ENCODE measurements around the gene ADAM17. TPM values are rescaled to one million over a fixed set of nuclear protein-coding genes. Genes with fewer than 3 reads are reported as not detected.

ADAM17 gene
- total and polyA plus RNA-seq, 2 of the 13 experiments (the other 11 are each of a cell fraction or from before 2014, with no cell fraction given), result 6.5 to 33.4 TPM

DNA sequence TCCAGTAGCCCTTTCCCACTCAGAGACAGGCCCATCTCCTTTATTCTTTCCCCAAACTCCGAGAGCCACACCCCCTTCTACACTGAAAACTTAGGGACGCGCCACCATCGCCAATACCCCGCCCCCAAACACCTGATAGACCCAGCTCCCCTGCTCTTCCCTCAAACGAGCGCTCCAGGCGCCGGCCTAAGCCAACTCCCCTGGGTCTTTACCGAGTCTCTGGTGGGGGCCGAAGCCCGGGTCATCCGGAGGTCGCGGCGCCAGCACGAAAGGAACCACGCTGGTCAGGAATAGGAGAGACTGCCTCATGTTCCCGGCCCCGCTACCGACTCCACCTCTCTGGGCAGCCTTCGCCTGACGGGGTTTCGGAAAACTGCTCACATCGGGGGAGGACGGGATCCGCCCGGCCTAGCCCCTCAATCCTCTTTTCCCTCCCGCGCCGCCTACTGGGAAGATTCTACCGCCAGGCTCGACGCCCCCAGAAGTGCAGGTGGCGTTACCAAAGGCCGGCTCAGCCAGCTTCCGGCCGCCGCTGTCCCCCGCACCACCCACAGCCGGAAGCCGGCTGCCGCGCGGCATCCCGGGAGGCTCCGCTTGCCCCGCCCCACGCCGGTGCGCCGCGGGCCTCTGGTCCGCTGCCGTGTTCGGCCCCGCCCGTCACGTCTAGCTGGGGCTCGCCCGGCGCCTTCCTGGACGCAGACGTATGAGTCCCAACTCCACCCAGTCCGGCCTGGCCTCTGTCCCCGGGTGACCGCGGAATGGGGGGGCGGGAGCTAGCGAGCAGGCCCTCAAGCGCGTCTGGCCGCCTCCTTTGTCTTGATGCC lies at the start of gene ADAM17 (continued):
- TF ChIP-seq, protein P1, sequence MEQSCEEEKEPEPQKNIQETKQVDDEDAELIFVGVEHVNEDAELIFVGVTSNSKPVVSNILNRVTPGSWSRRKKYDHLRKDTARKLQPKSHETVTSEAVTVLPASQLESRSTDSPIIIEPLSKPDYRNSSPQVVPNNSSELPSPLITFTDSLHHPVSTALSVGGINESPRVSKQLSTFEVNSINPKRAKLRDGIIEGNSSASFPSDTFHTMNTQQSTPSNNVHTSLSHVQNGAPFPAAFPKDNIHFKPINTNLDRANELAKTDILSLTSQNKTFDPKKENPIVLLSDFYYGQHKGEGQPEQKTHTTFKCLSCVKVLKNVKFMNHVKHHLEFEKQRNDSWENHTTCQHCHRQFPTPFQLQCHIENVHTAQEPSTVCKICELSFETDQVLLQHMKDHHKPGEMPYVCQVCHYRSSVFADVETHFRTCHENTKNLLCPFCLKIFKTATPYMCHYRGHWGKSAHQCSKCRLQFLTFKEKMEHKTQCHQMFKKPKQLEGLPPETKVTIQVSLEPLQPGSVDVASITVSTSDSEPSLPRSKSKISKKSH (CRISPR knock-in tag; IDR thresholded peaks at IDR 0.05; ENCODE audit: borderline replicate concordance), result peak; percentile 81; the same call in 1 of the 2 replicates
- peak; percentile 96; the same call in 1 of the 2 replicates for TF ChIP-seq ZBTB38 (CRISPR knock-in tag; IDR thresholded peaks at IDR 0.05)
- TF ChIP-seq ZBTB7B (CRISPR knock-in tag; IDR thresholded peaks at IDR 0.05), result peak; percentile 95
- TF ChIP-seq, protein P2, sequence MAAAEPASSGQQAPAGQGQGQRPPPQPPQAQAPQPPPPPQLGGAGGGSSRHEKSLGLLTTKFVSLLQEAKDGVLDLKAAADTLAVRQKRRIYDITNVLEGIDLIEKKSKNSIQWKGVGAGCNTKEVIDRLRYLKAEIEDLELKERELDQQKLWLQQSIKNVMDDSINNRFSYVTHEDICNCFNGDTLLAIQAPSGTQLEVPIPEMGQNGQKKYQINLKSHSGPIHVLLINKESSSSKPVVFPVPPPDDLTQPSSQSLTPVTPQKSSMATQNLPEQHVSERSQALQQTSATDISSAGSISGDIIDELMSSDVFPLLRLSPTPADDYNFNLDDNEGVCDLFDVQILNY (CRISPR knock-in tag; conservative IDR thresholded peaks at IDR 0.05), result peak; percentile 73; the same call in 1 of the 2 replicates
- TF ChIP-seq SIX4 (CRISPR knock-in tag; IDR thresholded peaks at IDR 0.05), result no peak
- TF ChIP-seq MXD4 (CRISPR knock-in tag; IDR thresholded peaks at IDR 0.05), result peak; percentile 92
- TF ChIP-seq KDM4B (CRISPR knock-in tag; IDR thresholded peaks at IDR 0.05), result peak; percentile 27; the same call in 1 of the 2 replicates
- TF ChIP-seq EED (CRISPR knock-in tag; IDR thresholded peaks at IDR 0.05), result peak; percentile 82
- peak; percentile 97 for TF ChIP-seq ZNF607 (CRISPR knock-in tag; IDR thresholded peaks at IDR 0.05; ENCODE audit: borderline replicate concordance)
- TF ChIP-seq, protein P3, sequence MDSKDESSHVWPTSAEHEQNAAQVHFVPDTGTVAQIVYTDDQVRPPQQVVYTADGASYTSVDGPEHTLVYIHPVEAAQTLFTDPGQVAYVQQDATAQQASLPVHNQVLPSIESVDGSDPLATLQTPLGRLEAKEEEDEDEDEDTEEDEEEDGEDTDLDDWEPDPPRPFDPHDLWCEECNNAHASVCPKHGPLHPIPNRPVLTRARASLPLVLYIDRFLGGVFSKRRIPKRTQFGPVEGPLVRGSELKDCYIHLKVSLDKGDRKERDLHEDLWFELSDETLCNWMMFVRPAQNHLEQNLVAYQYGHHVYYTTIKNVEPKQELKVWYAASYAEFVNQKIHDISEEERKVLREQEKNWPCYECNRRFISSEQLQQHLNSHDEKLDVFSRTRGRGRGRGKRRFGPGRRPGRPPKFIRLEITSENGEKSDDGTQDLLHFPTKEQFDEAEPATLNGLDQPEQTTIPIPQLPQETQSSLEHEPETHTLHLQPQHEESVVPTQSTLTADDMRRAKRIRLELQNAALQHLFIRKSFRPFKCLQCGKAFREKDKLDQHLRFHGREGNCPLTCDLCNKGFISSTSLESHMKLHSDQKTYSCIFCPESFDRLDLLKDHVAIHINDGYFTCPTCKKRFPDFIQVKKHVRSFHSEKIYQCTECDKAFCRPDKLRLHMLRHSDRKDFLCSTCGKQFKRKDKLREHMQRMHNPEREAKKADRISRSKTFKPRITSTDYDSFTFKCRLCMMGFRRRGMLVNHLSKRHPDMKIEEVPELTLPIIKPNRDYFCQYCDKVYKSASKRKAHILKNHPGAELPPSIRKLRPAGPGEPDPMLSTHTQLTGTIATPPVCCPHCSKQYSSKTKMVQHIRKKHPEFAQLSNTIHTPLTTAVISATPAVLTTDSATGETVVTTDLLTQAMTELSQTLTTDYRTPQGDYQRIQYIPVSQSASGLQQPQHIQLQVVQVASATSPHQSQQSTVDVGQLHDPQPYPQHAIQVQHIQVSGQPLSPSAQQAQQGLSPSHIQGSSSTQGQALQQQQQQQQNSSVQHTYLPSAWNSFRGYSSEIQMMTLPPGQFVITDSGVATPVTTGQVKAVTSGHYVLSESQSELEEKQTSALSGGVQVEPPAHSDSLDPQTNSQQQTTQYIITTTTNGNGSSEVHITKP (CRISPR knock-in tag; IDR thresholded peaks at IDR 0.05; ENCODE audit: low read depth), result peak; percentile 62; the same call in 1 of the 2 replicates
- TF ChIP-seq, protein P4, sequence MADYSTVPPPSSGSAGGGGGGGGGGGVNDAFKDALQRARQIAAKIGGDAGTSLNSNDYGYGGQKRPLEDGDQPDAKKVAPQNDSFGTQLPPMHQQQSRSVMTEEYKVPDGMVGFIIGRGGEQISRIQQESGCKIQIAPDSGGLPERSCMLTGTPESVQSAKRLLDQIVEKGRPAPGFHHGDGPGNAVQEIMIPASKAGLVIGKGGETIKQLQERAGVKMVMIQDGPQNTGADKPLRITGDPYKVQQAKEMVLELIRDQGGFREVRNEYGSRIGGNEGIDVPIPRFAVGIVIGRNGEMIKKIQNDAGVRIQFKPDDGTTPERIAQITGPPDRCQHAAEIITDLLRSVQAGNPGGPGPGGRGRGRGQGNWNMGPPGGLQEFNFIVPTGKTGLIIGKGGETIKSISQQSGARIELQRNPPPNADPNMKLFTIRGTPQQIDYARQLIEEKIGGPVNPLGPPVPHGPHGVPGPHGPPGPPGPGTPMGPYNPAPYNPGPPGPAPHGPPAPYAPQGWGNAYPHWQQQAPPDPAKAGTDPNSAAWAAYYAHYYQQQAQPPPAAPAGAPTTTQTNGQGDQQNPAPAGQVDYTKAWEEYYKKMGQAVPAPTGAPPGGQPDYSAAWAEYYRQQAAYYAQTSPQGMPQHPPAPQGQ (CRISPR knock-in tag; IDR thresholded peaks at IDR 0.05; ENCODE audit: borderline replicate concordance), result no peak
- no peak; the same call in 1 of the 2 replicates for TF ChIP-seq GZF1 (CRISPR knock-in tag; IDR thresholded peaks at IDR 0.05)
- TF ChIP-seq ZNF556 (CRISPR knock-in tag; IDR thresholded peaks at IDR 0.05; ENCODE audit: borderline replicate concordance), result peak; percentile 88; the same call in 1 of the 2 replicates
- no peak; the same call in 1 of the 2 replicates for TF ChIP-seq ZBTB3 (CRISPR knock-in tag; IDR thresholded peaks at IDR 0.05; ENCODE audit: borderline replicate concordance, low read depth)
- TF ChIP-seq, protein P5, sequence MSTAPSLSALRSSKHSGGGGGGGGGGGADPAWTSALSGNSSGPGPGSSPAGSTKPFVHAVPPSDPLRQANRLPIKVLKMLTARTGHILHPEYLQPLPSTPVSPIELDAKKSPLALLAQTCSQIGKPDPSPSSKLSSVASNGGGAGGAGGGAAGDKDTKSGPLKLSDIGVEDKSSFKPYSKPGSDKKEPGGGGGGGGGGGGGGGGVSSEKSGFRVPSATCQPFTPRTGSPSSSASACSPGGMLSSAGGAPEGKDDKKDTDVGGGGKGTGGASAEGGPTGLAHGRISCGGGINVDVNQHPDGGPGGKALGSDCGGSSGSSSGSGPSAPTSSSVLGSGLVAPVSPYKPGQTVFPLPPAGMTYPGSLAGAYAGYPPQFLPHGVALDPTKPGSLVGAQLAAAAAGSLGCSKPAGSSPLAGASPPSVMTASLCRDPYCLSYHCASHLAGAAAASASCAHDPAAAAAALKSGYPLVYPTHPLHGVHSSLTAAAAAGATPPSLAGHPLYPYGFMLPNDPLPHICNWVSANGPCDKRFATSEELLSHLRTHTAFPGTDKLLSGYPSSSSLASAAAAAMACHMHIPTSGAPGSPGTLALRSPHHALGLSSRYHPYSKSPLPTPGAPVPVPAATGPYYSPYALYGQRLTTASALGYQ (CRISPR knock-in tag; IDR thresholded peaks at IDR 0.05), result peak; percentile 75; the same call in 1 of the 2 replicates
- TF ChIP-seq ZNF724P (CRISPR knock-in tag; IDR thresholded peaks at IDR 0.05; ENCODE audit: borderline replicate concordance), result peak; percentile 87; the same call in 1 of the 2 replicates
- peak; percentile 80 for TF ChIP-seq RARA (CRISPR knock-in tag; IDR thresholded peaks at IDR 0.05)
- TF ChIP-seq ATRX (CRISPR knock-in tag; IDR thresholded peaks at IDR 0.05; ENCODE audit: borderline replicate concordance), result no peak
